ENCODE data around the gene HES3. TPM values are rescaled to one million over a fixed set of nuclear protein-coding genes. Genes with fewer than 3 reads are reported as not detected.

The HES3 gene
- total and polyA plus RNA-seq, 10 of the 15 experiments (the other 5 are each of a cell fraction or from before 2014, with no cell fraction given), result not detected

DNA sequence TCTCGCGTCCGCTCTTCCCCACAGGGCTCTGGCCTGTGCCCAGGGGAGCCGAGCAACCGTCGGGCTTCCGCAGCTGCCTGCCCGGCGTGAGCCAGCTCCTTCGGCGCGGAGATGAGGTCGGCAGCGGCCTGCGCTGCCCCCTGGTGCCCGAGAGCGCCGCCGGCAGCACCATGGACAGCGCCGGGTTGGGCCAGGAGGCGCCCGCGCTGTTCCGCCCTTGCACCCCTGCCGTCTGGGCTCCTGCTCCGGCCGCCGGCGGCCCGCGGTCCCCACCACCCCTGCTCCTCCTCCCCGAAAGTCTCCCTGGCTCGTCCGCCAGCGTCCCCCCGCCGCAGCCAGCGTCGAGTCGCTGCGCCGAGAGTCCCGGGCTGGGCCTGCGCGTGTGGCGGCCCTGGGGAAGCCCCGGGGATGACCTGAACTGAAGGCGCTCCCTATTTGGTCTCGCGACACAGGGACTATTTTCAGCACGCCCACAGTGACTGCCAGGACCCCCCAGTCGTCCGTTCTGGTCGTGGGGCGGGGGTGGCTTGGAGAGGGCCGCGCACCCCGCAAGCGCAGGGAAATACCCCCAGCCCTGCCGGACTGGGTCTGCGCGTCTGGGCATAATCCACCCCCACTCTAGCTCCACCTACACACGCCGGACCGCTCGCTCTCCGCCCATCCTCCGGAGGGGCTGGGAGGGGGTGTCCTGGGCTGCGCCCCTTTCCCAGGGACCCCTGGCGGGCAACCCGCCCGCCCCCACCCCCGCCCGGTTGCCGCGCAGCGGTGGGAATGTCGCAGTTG, 1.3 kb downstream of the HES3 start (continued):
- TF ChIP-seq, protein P1, sequence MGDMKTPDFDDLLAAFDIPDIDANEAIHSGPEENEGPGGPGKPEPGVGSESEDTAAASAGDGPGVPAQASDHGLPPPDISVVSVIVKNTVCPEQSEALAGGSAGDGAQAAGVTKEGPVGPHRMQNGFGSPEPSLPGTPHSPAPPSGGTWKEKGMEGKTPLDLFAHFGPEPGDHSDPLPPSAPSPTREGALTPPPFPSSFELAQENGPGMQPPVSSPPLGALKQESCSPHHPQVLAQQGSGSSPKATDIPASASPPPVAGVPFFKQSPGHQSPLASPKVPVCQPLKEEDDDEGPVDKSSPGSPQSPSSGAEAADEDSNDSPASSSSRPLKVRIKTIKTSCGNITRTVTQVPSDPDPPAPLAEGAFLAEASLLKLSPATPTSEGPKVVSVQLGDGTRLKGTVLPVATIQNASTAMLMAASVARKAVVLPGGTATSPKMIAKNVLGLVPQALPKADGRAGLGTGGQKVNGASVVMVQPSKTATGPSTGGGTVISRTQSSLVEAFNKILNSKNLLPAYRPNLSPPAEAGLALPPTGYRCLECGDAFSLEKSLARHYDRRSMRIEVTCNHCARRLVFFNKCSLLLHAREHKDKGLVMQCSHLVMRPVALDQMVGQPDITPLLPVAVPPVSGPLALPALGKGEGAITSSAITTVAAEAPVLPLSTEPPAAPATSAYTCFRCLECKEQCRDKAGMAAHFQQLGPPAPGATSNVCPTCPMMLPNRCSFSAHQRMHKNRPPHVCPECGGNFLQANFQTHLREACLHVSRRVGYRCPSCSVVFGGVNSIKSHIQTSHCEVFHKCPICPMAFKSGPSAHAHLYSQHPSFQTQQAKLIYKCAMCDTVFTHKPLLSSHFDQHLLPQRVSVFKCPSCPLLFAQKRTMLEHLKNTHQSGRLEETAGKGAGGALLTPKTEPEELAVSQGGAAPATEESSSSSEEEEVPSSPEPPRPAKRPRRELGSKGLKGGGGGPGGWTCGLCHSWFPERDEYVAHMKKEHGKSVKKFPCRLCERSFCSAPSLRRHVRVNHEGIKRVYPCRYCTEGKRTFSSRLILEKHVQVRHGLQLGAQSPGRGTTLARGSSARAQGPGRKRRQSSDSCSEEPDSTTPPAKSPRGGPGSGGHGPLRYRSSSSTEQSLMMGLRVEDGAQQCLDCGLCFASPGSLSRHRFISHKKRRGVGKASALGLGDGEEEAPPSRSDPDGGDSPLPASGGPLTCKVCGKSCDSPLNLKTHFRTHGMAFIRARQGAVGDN (IDR thresholded peaks at IDR 0.05), result no peak
- TF ChIP-seq E2F8 (IDR thresholded peaks at IDR 0.05; ENCODE audit: low read depth, partially characterized antibody), result no peak
- TF ChIP-seq WRNIP1 (IDR thresholded peaks at IDR 0.05; ENCODE audit: borderline replicate concordance, low read depth, low read length), result no peak
- TF ChIP-seq KLF5 (IDR thresholded peaks at IDR 0.05; ENCODE audit: partially characterized antibody), result no peak
- no peak for TF ChIP-seq ATF7 (IDR thresholded peaks at IDR 0.05; ENCODE audit: low read depth)
- no peak for TF ChIP-seq NFXL1 (IDR thresholded peaks at IDR 0.05; ENCODE audit: borderline replicate concordance)
- TF ChIP-seq, protein P2, sequence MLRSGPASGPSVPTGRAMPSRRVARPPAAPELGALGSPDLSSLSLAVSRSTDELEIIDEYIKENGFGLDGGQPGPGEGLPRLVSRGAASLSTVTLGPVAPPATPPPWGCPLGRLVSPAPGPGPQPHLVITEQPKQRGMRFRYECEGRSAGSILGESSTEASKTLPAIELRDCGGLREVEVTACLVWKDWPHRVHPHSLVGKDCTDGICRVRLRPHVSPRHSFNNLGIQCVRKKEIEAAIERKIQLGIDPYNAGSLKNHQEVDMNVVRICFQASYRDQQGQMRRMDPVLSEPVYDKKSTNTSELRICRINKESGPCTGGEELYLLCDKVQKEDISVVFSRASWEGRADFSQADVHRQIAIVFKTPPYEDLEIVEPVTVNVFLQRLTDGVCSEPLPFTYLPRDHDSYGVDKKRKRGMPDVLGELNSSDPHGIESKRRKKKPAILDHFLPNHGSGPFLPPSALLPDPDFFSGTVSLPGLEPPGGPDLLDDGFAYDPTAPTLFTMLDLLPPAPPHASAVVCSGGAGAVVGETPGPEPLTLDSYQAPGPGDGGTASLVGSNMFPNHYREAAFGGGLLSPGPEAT (IDR thresholded peaks at IDR 0.05; ENCODE audit: low read depth), result no peak
- TF ChIP-seq, protein P3, sequence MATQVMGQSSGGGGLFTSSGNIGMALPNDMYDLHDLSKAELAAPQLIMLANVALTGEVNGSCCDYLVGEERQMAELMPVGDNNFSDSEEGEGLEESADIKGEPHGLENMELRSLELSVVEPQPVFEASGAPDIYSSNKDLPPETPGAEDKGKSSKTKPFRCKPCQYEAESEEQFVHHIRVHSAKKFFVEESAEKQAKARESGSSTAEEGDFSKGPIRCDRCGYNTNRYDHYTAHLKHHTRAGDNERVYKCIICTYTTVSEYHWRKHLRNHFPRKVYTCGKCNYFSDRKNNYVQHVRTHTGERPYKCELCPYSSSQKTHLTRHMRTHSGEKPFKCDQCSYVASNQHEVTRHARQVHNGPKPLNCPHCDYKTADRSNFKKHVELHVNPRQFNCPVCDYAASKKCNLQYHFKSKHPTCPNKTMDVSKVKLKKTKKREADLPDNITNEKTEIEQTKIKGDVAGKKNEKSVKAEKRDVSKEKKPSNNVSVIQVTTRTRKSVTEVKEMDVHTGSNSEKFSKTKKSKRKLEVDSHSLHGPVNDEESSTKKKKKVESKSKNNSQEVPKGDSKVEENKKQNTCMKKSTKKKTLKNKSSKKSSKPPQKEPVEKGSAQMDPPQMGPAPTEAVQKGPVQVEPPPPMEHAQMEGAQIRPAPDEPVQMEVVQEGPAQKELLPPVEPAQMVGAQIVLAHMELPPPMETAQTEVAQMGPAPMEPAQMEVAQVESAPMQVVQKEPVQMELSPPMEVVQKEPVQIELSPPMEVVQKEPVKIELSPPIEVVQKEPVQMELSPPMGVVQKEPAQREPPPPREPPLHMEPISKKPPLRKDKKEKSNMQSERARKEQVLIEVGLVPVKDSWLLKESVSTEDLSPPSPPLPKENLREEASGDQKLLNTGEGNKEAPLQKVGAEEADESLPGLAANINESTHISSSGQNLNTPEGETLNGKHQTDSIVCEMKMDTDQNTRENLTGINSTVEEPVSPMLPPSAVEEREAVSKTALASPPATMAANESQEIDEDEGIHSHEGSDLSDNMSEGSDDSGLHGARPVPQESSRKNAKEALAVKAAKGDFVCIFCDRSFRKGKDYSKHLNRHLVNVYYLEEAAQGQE (IDR thresholded peaks at IDR 0.05; ENCODE audit: low read depth, low read length), result peak; percentile 100
- TF ChIP-seq GABPA (IDR thresholded peaks at IDR 0.05; ENCODE audit: low read depth), result no peak
- TF ChIP-seq, protein P4, sequence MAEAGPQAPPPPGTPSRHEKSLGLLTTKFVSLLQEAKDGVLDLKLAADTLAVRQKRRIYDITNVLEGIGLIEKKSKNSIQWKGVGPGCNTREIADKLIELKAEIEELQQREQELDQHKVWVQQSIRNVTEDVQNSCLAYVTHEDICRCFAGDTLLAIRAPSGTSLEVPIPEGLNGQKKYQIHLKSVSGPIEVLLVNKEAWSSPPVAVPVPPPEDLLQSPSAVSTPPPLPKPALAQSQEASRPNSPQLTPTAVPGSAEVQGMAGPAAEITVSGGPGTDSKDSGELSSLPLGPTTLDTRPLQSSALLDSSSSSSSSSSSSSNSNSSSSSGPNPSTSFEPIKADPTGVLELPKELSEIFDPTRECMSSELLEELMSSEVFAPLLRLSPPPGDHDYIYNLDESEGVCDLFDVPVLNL (IDR thresholded peaks at IDR 0.05; ENCODE audit: low read depth, low read length), result no peak
- no peak for TF ChIP-seq IRF3 (IDR thresholded peaks at IDR 0.05)
- peak; percentile 35; the same call in 1 of the 3 replicates for TF ChIP-seq POU2F2 (IDR thresholded peaks at IDR 0.05; ENCODE audit: borderline replicate concordance, low read depth, low read length)
- no peak for TF ChIP-seq BRCA1 (IDR thresholded peaks at IDR 0.05; ENCODE audit: low read depth, low read length)
- no peak for TF ChIP-seq KDM1A (IDR thresholded peaks at IDR 0.05; ENCODE audit: borderline replicate concordance)

Measured in GM12878 (cell line).